Suprapubic skin (tissue), 4 donors: ENCODE measurements around the gene LRRC46. TPM values are rescaled to one million over a fixed set of nuclear protein-coding genes. Genes with fewer than 3 reads are reported as not detected.

Experiments used
- DNase-seq, 2 donors: peaks; one replicate each; pipeline ENCODE4 v3.0.0-alpha.2; 2019; ENCODE audit warnings: low spot score in 2 of 2
- H3K27ac ChIP-seq: fragments of 200-600 bp; sonication (generic); one replicate; pipeline ENCODE4 v1.5.1; 2019
- H3K27me3 ChIP-seq: fragments of 200-600 bp; sonication (generic); one replicate; pipeline ENCODE4 v1.5.1; 2019
- H3K36me3 ChIP-seq: fragments of 200-600 bp; sonication (generic); one replicate; pipeline ENCODE4 v1.5.1; 2019
- H3K4me1 ChIP-seq: fragments of 200-600 bp; sonication (generic); one replicate; pipeline ENCODE4 v1.5.1; 2019
- H3K4me3 ChIP-seq: fragments of 200-600 bp; sonication (generic); one replicate; pipeline ENCODE4 v1.5.1; 2019; ENCODE audit warnings: mild to moderate bottlenecking
- H3K9me3 ChIP-seq: fragments of 200-600 bp; sonication (generic); one replicate; pipeline ENCODE4 v1.5.1; 2019
- EP300 ChIP-seq: sonication (generic); formaldehyde crosslinking; IDR thresholded peaks from one replicate; pipeline ENCODE4 v1.6.1; 2017; ENCODE audit warnings: antibody characterized with exemption
- POLR2A ChIP-seq, 2 donors: fragments of 450-650 bp; IDR thresholded peaks; one replicate each; pipeline ENCODE4 v1.6.1; 2017; ENCODE audit warnings: antibody characterized with exemption in 2 of 2, mild to moderate bottlenecking in 2 of 2, moderate library complexity in 2 of 2
- POLR2AphosphoS5 ChIP-seq, 3 donors: sonication (generic); formaldehyde crosslinking; IDR thresholded peaks; one replicate each; pipeline ENCODE4 v1.6.1; 2017; ENCODE audit warnings: antibody characterized with exemption in 3 of 3
- WGBS: methylation state at CpG from one replicate; pipeline ENCODE4 v1.1.5; 2018; 5-methylcytosine and 5-hydroxymethylcytosine counted together
- total RNA-seq, 4 donors: library from RNA; depleted of rRNA; stranded (reverse); fragments of >200 nt; gene quantifications; one replicate each; pipeline ENCODE4 v1.1.0, GENCODE V29; 2016
- TF ChIP-seq, protein P1 (sequence below), 2 donors: fragments of 200-600 bp in 1 of 2; fragments of 450-650 bp in 1 of 2; sonication (generic) in 1 of 2; IDR thresholded peaks; one replicate each; pipeline ENCODE4 v1.5.1; 2016 to 2019; ENCODE audit warnings: antibody characterized with exemption in 2 of 2, mild to moderate bottlenecking in 1 of 2, moderate library complexity in 1 of 2

The LRRC46 gene
- total RNA-seq, 4 donors from 2014 or later: not detected

DNA sequence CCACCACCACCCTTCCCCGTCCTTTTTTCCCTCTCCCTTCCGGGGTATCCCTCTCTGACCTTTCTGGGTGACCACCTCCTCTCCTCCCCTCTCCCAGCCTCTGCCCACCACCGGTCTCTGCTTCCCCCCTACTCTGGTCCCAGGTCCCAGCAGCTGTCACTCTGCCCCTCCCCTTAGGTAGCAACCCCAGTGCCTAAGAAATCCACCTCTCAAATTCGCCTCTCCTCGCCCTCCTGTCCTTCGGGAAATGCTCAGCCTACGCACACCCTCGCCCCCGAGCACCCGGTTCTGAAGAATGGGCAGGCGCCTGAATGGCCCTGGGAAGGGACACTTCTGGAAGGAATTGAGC, 20.3 kb downstream of the LRRC46 start:
- H3K4me1 ChIP-seq: peaks cover 33% of the 10 kb centered on the region
- no peaks in the 10 kb centered on the region for H3K36me3 ChIP-seq
- H3K27ac ChIP-seq: no peak overlapping the region
- WGBS: 37% methylated on average over 11 of the region's 11 CpGs
- H3K4me3 ChIP-seq: no peak overlapping the region
- no peak for DNase-seq
- TF ChIP-seq, protein P1, sequence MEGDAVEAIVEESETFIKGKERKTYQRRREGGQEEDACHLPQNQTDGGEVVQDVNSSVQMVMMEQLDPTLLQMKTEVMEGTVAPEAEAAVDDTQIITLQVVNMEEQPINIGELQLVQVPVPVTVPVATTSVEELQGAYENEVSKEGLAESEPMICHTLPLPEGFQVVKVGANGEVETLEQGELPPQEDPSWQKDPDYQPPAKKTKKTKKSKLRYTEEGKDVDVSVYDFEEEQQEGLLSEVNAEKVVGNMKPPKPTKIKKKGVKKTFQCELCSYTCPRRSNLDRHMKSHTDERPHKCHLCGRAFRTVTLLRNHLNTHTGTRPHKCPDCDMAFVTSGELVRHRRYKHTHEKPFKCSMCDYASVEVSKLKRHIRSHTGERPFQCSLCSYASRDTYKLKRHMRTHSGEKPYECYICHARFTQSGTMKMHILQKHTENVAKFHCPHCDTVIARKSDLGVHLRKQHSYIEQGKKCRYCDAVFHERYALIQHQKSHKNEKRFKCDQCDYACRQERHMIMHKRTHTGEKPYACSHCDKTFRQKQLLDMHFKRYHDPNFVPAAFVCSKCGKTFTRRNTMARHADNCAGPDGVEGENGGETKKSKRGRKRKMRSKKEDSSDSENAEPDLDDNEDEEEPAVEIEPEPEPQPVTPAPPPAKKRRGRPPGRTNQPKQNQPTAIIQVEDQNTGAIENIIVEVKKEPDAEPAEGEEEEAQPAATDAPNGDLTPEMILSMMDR (IDR thresholded peaks at IDR 0.05): no peak
- TF ChIP-seq POLR2A (IDR thresholded peaks at IDR 0.05): no peak
- no peak for TF ChIP-seq EP300
- no peak for TF ChIP-seq POLR2AphosphoS5 (IDR thresholded peaks at IDR 0.05)
- H3K9me3 ChIP-seq: no peaks in the 10 kb centered on the region
- H3K27me3 ChIP-seq: peaks cover 94% of the 10 kb centered on the region

- no peak overlapping the region for H3K27ac ChIP-seq
- H3K4me3 ChIP-seq: no peak overlapping the region
- TF ChIP-seq, protein P1 (IDR thresholded peaks at IDR 0.05): no peak
- TF ChIP-seq POLR2A (IDR thresholded peaks at IDR 0.05) (no peak), POLR2AphosphoS5 (IDR thresholded peaks at IDR 0.05) (no peak), EP300 (no peak)
- no peak for DNase-seq
- peaks cover 27% of the 10 kb centered on the region for H3K4me1 ChIP-seq
- 55% methylated on average over 32 of the region's 32 CpGs for WGBS
- peaks cover 94% of the 10 kb centered on the region for H3K27me3 ChIP-seq
- H3K9me3 ChIP-seq: no peaks in the 10 kb centered on the region
- H3K36me3 ChIP-seq: no peaks in the 10 kb centered on the region
Measured at GRCh38 chr17:47852113-47852949, 20.9 kb downstream of the LRRC46 start.

GRCh38 chr17:47853616-47854015, 22.1 kb downstream of the LRRC46 start:
- DNase-seq: no peak
- Histone ChIP-seq H3K36me3 (no peaks in the 10 kb centered on the region), H3K27ac (no peak overlapping the region), H3K9me3 (no peaks in the 10 kb centered on the region), H3K4me1 (peaks cover 22% of the 10 kb centered on the region), H3K27me3 (peaks cover 89% of the 10 kb centered on the region), H3K4me3 (no peak overlapping the region)
- TF ChIP-seq, protein P1 (IDR thresholded peaks at IDR 0.05): no peak
- TF ChIP-seq EP300: no peak
- TF ChIP-seq POLR2A (IDR thresholded peaks at IDR 0.05): no peak
- no peak for TF ChIP-seq POLR2AphosphoS5 (IDR thresholded peaks at IDR 0.05)
- WGBS: 53% methylated on average over 5 of the region's 5 CpGs

- Histone ChIP-seq H3K27ac (no peak overlapping the region), H3K27me3 (peaks cover 82% of the 10 kb centered on the region), H3K36me3 (no peaks in the 10 kb centered on the region), H3K9me3 (no peaks in the 10 kb centered on the region), H3K4me1 (peaks cover 15% of the 10 kb centered on the region), H3K4me3 (no peak overlapping the region)
- DNase-seq: no peak
- 61% methylated on average over 3 of the region's 3 CpGs for WGBS
- no peak for TF ChIP-seq POLR2AphosphoS5 (IDR thresholded peaks at IDR 0.05)
- no peak for TF ChIP-seq EP300
- no peak for TF ChIP-seq POLR2A (IDR thresholded peaks at IDR 0.05)
- TF ChIP-seq, protein P1 (IDR thresholded peaks at IDR 0.05): no peak
Measured at GRCh38 chr17:47855737-47856136, 24.3 kb downstream of the LRRC46 start.

GRCh38 chr17:47856830-47857229, 25.4 kb downstream of the LRRC46 start:
- H3K4me1 ChIP-seq: peaks cover 4% of the 10 kb centered on the region
- no peak for TF ChIP-seq POLR2AphosphoS5 (IDR thresholded peaks at IDR 0.05)
- TF ChIP-seq POLR2A (IDR thresholded peaks at IDR 0.05): no peak
- TF ChIP-seq, protein P1 (IDR thresholded peaks at IDR 0.05): no peak
- no peak for TF ChIP-seq EP300
- H3K27me3 ChIP-seq: peaks cover 72% of the 10 kb centered on the region
- H3K36me3 ChIP-seq: no peaks in the 10 kb centered on the region
- no peak overlapping the region for H3K27ac ChIP-seq
- no peak overlapping the region for H3K4me3 ChIP-seq
- no peak for DNase-seq
- no peaks in the 10 kb centered on the region for H3K9me3 ChIP-seq
